ENCODE data around the gene PAX8. TPM values are rescaled to one million over a fixed set of nuclear protein-coding genes. Genes with fewer than 3 reads are reported as not detected.

The PAX8 gene
- total RNA-seq, 2 experiments from 2014 or later = 1.6 to 2.6 TPM

DNA sequence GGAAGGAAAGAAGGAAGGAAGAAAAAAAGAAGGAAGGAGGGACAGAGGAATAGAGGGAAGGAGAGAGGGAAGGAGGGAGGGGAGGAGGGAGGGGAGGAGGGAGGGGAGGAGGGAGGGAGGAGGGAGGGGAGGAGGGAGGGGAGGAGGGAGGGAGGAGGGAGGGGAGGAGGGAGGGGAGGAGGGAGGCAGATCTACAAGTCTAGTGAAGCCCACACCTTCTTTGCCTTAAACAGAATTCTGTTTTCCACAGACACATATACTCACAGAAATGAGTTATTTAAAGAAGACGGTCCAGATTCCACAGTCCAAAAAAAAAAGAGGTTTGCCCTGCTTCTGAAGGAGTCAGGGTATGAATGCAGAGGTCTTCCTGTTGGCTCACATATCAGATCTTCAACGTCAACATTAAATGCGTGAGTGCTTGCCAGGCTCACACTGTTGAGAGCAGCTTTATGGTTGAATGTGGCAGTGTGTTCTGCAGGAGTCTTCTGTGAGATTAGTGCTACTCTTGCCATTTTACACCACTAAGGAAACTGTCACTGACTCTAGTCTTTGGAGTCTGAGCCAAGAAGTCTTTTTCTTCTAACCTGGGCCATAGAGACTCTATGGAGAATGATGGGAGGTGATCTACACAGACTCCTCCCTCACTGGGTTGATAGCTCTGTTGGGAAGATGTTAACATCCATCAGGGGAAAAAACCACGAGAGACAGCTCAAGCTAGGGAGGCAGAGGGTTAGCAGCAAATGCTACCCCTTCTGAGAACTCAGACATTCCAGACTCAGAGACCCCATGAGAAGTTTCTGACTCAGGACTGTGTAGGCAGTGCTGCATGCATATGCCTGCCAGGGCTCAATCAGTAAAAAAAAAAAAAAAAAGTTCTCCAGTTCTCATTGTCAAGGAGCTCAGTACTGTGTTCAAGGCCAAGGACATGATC, 23.3 kb downstream of the PAX8 start:
- CTCF ChIA-PET (ENCODE audit: unreplicated experiment) = no interaction called here
- H3K9me3 ChIP-seq (ENCODE audit: low read length) = no peaks in the 10 kb centered on the region
- H3K4me2 ChIP-seq (ENCODE audit: low read length) = no peak overlapping the region
- no peaks in the 10 kb centered on the region for H3K9me2 ChIP-seq (ENCODE audit: insufficient read depth, low read length)
- H3K4me1 ChIP-seq (ENCODE audit: insufficient read depth, low read length, poor library complexity, severe bottlenecking) = no peaks in the 10 kb centered on the region
- no peak overlapping the region for H2AFZ ChIP-seq (ENCODE audit: low read length)
- no peak overlapping the region for H3K4me3 ChIP-seq (ENCODE audit: low read depth, low read length, poor library complexity, severe bottlenecking)
- BruUV-seq (replicated peaks) = no TSS peak
- H3K79me2 ChIP-seq (ENCODE audit: insufficient read depth, low read depth, low read length) = no peaks in the 10 kb centered on the region
- peaks cover 6% of the 10 kb centered on the region; the same call in 1 of the 2 replicates for H3K36me3 ChIP-seq (ENCODE audit: insufficient read depth, low read length)
- POLR2A ChIA-PET = interaction anchor here (0.6 to 1.5 kb wide), 2 partner anchors 21 to 25 kb away, joined by 3 read pairs; no protein-coding TSS in a partner anchor
- H3K27ac ChIP-seq (ENCODE audit: low read depth, low read length, poor library complexity, severe bottlenecking) = no peak overlapping the region
- DNase-seq (ENCODE audit: low spot score) = no peak
- intact Hi-C loops (cut with micrococcal nuclease; ENCODE audit: unreplicated experiment) = no loop called here
- H4K20me1 ChIP-seq (ENCODE audit: insufficient read depth, low read length) = no peaks in the 10 kb centered on the region
- TF ChIP-seq, protein P1, sequence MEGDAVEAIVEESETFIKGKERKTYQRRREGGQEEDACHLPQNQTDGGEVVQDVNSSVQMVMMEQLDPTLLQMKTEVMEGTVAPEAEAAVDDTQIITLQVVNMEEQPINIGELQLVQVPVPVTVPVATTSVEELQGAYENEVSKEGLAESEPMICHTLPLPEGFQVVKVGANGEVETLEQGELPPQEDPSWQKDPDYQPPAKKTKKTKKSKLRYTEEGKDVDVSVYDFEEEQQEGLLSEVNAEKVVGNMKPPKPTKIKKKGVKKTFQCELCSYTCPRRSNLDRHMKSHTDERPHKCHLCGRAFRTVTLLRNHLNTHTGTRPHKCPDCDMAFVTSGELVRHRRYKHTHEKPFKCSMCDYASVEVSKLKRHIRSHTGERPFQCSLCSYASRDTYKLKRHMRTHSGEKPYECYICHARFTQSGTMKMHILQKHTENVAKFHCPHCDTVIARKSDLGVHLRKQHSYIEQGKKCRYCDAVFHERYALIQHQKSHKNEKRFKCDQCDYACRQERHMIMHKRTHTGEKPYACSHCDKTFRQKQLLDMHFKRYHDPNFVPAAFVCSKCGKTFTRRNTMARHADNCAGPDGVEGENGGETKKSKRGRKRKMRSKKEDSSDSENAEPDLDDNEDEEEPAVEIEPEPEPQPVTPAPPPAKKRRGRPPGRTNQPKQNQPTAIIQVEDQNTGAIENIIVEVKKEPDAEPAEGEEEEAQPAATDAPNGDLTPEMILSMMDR (conservative IDR thresholded peaks at IDR 0.05; ENCODE audit: low read length) = no peak
- no peak for TF ChIP-seq EZH2phosphoT487 (IDR thresholded peaks at IDR 0.05; ENCODE audit: borderline replicate concordance, low read depth, low read length)

DNA sequence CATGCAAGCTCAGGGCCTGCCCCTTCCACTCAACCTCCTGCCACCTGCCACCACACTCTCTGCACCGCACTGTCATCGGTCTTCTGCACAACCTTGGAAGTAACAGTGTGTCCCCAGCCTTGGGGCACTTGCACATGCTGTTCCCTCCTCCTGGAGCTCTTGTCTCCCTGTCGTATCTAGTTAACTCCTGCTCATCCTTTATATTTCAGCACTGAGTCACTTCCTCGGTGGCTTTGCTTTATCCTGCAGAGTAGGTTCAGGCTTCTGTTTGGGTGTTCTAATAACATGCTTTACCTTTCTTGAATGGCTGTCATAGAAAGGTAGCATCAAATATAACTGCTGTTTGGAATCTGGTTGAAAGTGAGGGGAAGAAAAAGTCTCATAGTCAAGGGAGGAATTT, 25.3 kb downstream of the PAX8 start:
- Histone ChIP-seq H3K4me1 (ENCODE audit: insufficient read depth, low read length, poor library complexity, severe bottlenecking) (no peaks in the 10 kb centered on the region), H4K20me1 (ENCODE audit: insufficient read depth, low read length) (no peaks in the 10 kb centered on the region), H3K4me3 (ENCODE audit: low read depth, low read length, poor library complexity, severe bottlenecking) (no peak overlapping the region), H3K9me3 (ENCODE audit: low read length) (no peaks in the 10 kb centered on the region), H3K9me2 (ENCODE audit: insufficient read depth, low read length) (no peaks in the 10 kb centered on the region), H3K36me3 (ENCODE audit: insufficient read depth, low read length) (peaks cover 6% of the 10 kb centered on the region; the same call in 1 of the 2 replicates), H3K79me2 (ENCODE audit: insufficient read depth, low read depth, low read length) (no peaks in the 10 kb centered on the region), H3K4me2 (ENCODE audit: low read length) (no peak overlapping the region), H3K27ac (ENCODE audit: low read depth, low read length, poor library complexity, severe bottlenecking) (no peak overlapping the region), H2AFZ (ENCODE audit: low read length) (no peak overlapping the region)
- intact Hi-C loops (cut with micrococcal nuclease; ENCODE audit: unreplicated experiment) = no loop called here
- BruUV-seq (replicated peaks) = no TSS peak
- ChIA-PET CTCF (ENCODE audit: unreplicated experiment) (no interaction called here), POLR2A (no interaction called here)
- DNase-seq (ENCODE audit: low spot score) = no peak
- TF ChIP-seq, protein P1 (conservative IDR thresholded peaks at IDR 0.05; ENCODE audit: low read length) = no peak
- TF ChIP-seq EZH2phosphoT487 (IDR thresholded peaks at IDR 0.05; ENCODE audit: borderline replicate concordance, low read depth, low read length) = no peak

DNA sequence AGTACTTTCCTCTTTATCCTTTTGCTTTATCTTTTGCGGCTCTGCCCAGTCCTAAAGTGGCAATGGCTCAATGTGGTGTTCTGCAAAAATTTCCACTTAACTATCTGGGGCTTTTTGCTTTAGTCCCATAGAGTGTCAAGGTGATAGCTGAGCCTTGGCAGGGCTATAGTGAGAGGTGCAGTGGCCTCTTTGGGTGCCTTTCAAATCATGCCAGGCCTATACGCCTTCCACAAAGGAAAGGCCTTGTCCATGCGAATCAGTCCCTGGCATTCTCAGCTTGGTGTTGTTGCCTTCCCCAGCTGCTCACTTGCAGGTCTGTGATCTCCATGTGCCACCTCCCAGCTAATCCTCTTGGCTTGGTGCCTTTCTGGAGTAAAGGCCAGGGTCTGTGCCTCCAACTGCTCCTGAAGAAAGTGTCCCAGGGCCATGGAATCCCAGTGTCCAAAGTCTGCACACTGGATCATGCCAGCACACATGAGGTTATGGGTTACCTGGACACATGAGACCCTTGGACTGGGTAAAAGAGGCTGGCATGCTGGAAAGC, 26.6 kb downstream of the PAX8 start:
- H3K27ac ChIP-seq (ENCODE audit: low read depth, low read length, poor library complexity, severe bottlenecking) = no peak overlapping the region
- H4K20me1 ChIP-seq (ENCODE audit: insufficient read depth, low read length) = no peaks in the 10 kb centered on the region
- no peaks in the 10 kb centered on the region for H3K79me2 ChIP-seq (ENCODE audit: insufficient read depth, low read depth, low read length)
- BruUV-seq (replicated peaks) = no TSS peak
- H3K9me2 ChIP-seq (ENCODE audit: insufficient read depth, low read length) = no peaks in the 10 kb centered on the region
- H2AFZ ChIP-seq (ENCODE audit: low read length) = no peak overlapping the region
- POLR2A ChIA-PET = no interaction called here
- CTCF ChIA-PET (ENCODE audit: unreplicated experiment) = no interaction called here
- H3K9me3 ChIP-seq (ENCODE audit: low read length) = no peaks in the 10 kb centered on the region
- peaks cover 6% of the 10 kb centered on the region; the same call in 1 of the 2 replicates for H3K36me3 ChIP-seq (ENCODE audit: insufficient read depth, low read length)
- no peaks in the 10 kb centered on the region for H3K4me1 ChIP-seq (ENCODE audit: insufficient read depth, low read length, poor library complexity, severe bottlenecking)
- TF ChIP-seq, protein P1 (conservative IDR thresholded peaks at IDR 0.05; ENCODE audit: low read length) = no peak
- no peak for TF ChIP-seq EZH2phosphoT487 (IDR thresholded peaks at IDR 0.05; ENCODE audit: borderline replicate concordance, low read depth, low read length)
- no peak overlapping the region for H3K4me3 ChIP-seq (ENCODE audit: low read depth, low read length, poor library complexity, severe bottlenecking)
- intact Hi-C loops (cut with micrococcal nuclease; ENCODE audit: unreplicated experiment) = no loop called here
- no peak overlapping the region for H3K4me2 ChIP-seq (ENCODE audit: low read length)
- no peak for DNase-seq (ENCODE audit: low spot score)
